Measurements from ENCODE around the gene G2E3.

GRCh38 chr14:30550335-30550734 is 8.6 kb upstream of the G2E3 start:
- TF ChIP-seq CTCF (IDR thresholded peaks at IDR 0.05) (no peak), POLR2A (IDR thresholded peaks at IDR 0.05) (no peak), EP300 (IDR thresholded peaks at IDR 0.05) (no peak)
